HG02938 (cell line): ENCODE data around the gene RYR1.
"Not testable (repeated sequence)": the region's sequence is repeated elsewhere in the genome, so short reads cannot be mapped to it uniquely, and the experiment has no call there.

Experiments used
- ATAC-seq: cut with Tn5 transposase; IDR thresholded peaks from one replicate; pipeline ENCODE4 v1.9.1; 2021; ENCODE audit warnings: mild to moderate bottlenecking, moderate library complexity; ENCODE audit not compliant: unreplicated experiment

The RYR1 gene

DNA sequence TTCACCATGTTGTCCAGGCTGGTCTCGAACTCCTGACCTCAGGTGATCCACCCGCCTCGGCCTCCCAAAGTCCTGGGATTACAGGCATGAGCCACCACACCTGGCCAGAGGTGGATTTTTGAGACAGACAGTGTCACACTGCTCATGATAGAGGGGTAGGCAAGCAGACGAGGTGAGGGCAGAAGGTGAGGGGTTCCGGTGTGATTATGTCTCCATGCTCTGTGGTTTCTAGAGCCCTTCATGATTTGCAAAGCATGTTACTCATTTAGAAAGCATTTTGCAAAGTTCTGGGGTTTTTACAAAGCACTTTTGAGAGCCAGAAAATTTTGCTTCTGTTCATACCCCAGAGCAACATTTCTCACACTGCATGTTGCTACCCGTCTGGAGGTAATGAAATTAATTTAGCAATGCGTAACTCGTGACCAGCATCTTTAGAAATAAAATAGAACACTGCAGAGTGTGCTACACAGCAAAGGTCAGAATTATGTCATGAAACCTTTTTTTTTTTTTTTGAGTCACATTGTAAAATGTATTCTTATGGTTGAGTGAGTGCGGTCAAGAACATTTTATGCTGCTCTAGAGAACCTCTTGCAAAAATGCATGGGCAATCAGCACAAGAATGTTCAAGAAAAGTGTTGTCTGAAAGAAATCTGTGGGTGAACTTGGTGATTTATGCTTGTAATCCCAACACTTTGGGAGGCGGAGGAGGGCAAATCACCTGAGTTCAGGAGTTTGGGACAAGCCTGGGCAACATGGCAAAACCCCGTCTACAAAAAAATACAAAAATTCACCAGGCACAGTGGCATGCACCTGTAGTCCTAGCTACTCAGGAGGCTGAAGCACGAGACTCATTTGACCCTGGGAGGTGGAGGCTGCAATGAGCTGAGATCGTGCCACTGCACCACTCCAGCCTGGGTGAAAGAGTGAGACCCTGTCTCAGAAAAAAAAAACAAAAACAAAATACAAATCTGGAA is 126.2 kb downstream of the RYR1 start:
- peak; percentile 80 for ATAC-seq

DNA sequence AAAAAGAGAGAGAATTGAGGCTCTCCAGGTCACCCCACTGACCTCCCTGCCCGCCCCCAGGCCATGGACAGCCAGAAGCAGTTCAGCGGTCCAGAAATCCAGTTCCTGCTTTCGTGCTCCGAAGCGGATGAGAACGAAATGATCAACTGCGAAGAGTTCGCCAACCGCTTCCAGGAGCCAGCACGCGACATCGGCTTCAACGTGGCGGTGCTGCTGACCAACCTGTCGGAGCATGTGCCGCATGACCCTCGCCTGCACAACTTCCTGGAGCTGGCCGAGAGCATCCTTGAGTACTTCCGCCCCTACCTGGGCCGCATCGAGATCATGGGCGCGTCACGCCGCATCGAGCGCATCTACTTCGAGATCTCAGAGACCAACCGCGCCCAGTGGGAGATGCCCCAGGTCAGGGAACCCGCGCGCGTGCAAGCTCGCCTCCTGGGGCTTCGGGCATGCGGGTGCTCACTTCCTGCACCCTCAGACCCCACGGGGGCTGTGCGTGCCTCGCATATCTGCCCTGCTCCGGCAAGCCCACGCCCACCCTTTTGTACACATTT is 127.6 kb downstream of the RYR1 start:
- ATAC-seq: no peak

DNA sequence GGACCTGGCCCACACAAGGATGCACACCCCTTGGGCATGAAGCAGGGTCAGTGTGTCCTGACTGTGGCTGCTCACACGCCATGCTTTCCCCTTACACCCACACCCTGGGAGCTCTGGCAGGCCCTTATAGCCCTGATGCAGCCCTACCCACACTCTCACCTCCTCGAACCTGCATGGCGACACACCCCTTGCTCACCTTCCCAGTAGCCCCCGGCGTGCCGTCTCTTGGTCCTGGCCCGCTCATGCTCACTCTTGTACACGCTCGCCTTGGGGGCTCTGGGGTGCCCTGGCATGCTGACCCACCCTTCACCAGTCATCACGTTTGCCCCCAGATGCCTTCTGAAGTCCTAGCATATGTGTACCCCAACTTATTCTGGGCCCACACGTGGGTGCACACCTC is 128.2 kb downstream of the RYR1 start:
- ATAC-seq: no peak

DNA sequence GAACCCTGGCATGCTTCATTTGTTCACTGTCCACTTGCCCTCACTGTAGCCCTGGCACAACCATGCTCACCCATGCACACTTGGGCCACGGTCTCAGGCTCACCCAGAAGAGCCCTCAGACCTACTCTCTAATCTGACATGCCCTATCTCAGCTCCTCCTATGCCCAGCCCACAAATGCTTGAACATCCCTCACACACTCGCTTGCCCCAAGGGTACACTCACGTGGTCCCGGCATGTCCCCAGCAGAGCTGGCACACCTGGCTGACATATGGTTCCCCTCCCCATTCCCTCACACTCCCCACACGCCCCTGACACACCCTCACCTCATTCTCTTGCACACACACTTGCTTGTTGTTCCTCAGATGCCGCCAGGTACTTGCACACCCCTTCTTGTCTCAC is 128.6 kb downstream of the RYR1 start:
- no peak for ATAC-seq

DNA sequence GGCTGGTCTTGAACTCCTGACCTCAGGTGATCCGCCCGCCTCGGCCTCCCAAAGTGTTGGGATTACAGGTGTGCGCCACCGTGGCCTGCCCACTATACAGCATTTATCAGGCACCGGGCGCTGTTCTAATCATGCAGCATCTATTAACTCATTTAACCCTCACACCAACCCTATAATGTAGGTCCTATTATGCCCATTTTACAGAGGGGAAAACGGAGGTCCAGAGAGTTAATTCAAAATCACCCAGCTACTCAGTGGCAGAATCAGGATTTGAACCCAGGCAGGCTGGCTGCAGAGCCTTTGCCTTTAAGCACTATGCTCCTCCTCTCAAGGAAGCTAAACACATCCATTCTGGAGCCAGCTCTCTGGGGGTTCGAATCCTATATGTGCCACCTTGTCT is 130.0 kb downstream of the RYR1 start:
- no peak for ATAC-seq

DNA sequence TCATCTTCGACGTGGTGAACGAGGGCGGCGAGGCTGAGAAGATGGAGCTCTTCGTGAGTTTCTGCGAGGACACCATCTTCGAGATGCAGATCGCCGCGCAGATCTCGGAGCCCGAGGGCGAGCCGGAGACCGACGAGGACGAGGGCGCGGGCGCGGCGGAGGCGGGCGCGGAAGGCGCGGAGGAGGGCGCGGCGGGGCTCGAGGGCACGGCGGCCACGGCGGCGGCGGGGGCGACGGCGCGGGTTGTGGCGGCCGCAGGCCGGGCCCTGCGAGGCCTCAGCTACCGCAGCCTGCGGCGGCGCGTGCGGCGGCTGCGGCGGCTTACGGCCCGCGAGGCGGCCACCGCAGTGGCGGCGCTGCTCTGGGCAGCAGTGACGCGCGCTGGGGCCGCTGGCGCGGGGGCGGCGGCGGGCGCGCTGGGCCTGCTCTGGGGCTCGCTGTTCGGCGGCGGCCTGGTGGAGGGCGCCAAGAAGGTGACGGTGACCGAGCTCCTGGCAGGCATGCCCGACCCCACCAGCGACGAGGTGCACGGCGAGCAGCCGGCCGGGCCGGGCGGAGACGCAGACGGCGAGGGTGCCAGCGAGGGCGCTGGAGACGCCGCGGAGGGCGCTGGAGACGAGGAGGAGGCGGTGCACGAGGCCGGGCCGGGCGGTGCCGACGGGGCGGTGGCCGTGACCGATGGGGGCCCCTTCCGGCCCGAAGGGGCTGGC is 131.6 kb downstream of the RYR1 start:
- ATAC-seq: no peak

DNA sequence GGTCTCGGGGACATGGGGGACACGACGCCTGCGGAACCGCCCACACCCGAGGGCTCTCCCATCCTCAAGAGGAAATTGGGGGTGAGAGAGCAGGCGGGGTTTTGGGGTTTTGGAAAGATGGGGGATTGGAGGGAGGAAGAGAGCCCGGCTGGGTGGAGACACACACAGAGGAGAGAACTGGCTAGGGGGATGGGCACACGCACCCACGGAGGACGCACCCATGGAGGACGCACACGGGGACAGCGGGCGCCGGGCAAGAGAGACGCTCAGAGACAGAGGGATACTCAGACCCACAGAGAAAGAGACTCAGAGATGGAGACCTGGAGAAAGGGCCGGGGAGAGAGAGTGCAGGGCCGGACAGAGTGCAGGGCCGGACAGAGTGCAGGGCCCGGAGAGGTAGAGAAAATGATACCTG is 132.2 kb downstream of the RYR1 start:
- no peak for ATAC-seq

DNA sequence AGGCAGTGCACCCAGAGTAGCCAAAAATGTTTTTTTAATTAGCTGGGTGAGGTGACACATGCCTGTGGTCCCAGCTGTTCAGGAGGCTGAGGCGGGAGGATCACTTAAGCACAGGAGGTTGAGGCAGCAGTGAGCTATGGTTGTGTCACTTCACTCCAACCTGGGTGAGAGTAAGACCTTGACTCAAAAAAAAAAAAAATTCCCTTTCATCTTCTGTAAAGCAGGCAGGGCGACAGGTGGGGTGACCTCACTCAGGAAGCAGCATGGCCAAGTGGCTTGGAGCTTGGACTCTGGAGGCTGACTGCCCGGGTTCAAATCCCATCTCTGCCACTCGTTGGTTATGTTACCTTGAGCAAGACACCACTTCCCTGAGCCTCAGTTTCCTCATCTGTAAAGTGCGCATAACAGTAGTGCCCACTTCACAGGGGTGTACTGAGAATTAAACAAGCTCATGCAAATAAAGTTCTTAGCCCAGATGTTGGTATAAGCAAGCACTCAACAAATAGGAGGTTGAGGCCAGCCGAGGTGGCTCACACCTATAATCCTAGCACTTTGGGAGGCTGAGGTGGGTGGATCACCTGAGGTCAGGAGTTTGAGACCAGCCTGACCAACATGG is 136.0 kb downstream of the RYR1 start:
- no peak for ATAC-seq

DNA sequence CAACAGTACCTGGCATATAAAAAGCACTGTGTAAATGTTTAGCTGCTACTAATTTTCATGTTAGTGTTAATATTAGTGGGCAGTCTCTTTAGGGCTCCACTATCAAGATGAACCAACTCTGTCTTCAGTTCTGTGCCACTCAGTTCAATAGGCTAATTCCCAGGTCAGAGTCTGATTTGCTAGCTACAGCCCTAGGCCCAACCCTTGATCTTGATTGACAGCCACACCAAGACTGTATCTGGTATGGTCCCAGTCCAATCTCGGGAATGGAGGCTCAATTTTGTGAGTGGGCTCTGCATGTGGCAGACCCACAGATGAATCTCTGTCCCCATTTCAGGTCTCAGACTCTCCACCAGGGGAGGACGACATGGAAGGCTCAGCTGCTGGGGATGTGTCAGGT is 138.2 kb downstream of the RYR1 start:
- ATAC-seq: no peak

DNA sequence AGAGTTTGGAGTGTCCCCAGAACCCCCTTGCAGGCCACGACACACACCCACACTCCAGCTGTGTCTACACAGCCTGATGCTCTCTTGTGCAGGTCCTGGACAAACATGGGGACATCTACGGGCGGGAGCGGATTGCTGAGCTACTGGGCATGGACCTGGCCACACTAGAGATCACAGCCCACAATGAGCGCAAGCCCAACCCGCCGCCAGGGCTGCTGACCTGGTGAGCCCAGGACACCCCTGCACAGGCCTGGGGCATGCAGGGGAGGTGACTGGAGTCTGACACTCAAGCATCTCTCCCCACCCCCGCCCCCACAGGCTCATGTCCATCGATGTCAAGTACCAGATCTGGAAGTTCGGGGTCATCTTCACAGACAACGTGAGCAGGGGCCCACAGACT is 144.3 kb downstream of the RYR1 start:
- no peak for ATAC-seq

DNA sequence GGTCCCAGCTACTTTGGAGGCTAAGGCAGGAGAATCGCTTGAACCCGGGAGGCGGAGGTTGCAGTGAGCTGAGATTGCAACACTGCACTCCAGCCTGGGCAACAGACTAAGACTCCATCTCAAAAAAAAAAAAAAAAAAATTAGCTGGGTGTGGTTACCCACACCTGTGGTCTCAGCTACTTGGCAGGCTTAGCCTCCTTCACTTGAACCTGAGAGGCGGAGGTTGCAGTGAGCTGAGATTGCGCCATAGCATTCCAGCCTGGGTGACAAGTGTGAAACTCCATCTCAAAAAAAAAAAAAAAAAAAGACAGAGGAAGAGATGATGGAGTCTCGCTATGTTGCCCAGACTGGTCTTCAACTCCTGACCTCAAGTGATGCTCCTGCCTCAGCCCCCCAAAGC is 145.8 kb downstream of the RYR1 start:
- ATAC-seq: not testable (repeated sequence)

DNA sequence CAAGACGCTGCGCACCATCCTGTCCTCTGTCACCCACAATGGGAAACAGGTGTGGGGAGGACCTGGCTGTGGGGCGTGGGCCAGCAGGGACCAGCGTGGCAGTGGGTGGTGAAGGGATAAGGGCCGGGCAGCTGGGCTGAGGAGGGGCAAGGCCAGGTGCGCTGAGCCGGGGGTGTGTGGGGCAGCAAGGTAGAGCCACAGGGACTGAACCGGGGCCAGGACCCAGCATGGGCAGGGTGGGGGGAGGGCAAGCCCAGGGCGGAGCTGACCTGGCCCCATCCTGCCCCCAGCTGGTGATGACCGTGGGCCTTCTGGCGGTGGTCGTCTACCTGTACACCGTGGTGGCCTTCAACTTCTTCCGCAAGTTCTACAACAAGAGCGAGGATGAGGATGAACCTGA is 146.6 kb downstream of the RYR1 start:
- ATAC-seq: no peak

DNA sequence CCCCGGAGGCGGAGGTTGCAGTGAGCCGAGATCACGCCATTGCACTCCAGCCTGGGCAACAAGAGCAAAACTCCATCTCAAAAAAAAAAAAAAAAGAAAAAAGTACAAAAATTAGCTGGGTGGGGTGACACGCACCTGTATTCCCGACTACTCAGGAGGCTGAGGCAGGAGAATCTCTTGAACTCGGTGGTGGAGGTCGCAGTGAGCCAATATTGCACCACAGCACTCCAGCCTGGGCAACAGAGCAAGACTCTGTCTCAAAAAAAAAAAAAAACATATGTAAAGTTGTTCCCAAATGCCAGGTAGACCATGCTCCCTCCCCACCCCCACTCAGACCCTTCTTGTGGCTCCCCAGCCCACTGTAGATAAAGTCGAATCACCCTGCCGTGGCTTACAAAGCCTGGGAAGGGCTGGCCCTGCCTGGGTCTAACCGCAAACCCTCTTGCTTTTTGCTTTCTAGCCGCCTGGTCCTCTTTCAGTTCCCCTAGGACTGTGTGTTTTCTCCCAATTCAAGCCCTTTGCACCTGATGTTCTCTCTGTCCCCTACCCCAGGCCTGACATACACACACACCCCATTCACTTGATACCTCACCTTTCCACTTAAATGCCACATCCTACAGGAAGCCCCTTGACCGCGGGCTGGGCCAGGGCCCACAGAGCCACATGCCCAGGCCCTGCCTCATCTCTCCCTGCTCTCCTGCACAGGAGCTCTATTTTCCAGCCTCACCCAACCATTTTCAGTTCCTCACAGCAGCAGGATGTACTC is 149.9 kb downstream of the RYR1 start:
- no peak for ATAC-seq

DNA sequence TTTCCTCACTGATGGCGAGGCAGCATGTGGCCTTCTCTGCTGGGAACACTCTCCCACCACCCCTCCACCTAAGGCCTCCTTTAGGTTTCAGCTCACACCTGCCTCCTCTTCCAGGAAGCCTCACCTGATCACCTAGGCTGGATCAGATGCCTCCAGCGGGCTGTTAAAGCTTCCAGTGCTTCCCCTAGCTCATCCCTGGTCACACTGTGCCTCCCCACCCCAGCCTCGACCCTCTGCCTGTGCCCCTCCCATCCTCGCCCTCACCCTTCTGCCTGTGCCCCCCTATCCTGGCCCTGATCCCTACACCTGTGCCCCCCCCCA is 150.5 kb downstream of the RYR1 start:
- no peak for ATAC-seq

DNA sequence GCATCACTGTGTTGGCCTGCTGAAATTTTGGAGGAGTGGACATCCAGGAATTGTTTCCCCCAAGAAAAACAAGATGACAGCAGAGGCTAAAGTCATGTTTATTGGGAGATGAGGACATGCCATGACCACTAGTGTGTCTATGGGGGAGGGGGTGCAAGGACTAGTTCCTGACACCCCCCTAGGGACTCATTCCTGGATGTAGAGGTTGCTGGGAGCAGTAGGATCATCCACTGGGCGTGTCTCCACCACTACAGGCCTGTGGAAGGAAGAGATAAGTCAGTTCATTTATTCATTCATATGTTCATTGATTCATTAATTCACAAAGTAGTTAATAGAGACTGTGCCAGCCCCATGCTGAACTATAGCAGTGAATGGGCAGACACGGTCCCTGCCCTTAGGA is 154.1 kb downstream of the RYR1 start:
- no peak for ATAC-seq

DNA sequence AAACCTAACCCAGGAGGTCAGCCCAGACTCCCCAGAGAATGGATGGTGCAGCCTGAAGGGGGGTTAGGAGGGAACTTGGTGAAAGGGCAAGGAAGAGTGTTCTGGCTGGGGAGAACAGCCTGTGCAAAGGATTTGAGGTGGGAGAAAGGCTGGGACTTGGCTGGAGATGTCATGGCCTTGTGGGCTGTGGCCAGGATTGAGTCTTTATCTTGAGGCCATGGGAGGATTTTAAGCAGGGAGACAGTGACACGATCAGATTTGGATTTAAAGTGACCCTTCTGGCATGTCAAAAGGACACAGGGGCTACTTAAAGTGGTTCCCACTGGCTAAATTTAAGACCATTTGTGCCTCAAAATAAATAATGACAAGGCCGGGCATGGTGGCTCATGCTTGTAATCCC is 154.6 kb downstream of the RYR1 start:
- no peak for ATAC-seq

DNA sequence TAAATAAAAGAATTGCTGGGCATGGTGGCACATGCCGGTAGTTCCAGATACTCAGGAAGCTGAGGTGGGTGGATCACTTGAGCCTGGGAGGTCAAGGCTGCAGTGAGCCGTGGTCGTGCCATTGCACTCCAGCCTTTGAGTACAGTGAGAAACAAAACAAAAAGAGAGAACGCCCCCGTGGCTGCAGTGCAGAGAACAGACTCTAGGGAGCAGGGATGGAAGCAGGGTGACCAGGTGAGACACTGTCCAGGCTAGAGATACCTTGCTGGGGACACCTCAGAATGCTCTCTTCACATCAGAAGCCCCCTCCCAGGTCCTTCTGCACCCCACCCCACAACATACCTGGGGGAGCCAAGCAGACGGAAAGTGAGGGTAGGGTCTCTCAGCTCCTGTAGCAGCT is 159.4 kb downstream of the RYR1 start:
- no peak for ATAC-seq

DNA sequence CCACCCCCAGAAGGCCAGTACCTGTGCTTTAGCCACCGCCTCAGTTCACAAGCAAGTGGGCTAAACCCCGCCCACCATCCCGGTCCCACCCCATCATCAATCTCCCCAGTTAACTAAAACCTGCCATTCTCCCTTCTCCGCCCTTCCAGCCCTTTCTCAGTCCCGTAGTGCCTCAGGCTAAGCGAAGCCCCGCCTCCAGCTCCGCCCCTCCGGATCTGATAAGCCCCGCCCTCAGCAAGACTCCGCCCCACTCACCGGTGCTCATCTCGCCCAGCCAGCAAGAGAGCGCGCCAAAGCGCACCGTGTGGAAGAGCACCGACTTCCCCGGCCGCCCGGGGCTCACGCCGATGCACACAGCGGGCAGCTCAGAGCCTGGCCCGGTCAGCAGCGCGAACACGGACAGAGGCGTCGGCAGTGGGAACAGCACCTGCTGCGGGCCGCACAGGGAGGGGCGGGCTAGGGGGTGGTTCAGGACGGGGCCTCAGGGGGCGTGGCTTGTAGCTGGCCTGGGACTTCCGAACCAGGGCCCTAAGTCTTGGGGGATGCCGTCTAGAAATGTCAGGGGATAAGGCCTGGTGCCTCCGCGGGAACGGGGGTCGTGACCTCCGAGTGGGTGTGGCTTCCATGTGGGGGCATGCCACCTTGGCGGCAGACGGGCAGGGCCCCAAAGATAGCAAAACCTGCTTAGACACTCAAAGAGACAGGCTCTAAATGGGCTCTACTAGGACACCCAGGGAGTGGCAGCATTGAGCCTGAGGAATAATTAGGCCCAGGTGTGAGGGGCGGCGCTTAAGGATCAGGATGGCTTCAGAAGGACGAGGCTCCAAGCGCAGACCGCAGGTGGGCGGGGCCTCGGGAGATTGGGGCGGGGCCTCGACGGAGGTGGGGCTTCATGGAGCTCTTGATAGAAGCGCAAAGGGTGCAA is 162.8 kb downstream of the RYR1 start:
- ATAC-seq: no peak

DNA sequence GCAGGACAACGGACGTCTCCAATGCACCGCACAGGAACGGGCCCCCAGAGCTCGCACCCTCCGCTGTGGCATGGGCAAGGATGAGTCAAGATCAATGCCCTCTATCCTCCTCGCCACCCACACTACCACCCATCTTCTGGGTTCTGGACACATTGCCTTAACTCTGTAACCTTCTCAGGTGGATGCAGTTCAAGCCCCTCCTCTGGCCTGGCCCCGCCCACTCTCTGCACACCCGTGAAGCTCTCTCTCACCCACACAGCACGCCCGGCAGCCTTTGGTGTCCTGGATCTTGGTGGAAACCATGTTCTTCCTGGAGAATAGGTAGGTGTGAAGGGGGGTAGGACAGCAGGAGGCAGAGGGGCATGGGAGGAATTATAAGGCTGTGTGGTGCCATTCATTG is 163.6 kb downstream of the RYR1 start:
- ATAC-seq: no peak

DNA sequence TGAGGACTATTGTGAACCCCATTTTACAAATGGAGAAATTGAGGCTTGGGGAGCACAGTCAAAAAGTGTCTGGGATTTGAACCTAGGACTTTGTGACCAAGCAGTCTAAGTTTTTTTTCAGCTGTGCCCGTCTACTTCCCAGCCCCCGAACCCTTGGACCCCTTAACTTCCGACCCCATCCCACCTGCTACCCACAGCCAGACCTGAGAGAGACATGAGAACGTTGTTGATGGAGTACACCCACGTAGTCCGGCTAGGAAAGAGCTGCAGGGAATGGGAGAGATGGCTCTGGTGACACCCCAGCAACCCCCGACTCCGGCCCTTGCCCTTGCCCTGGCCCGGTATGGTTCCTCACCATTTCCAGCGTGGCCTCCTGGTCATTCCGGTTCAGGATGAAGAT is 166.2 kb downstream of the RYR1 start:
- no peak for ATAC-seq
